Panc1 (cell line): ENCODE results near the gene GBP7. TPM values are rescaled to one million over a fixed set of nuclear protein-coding genes. Genes with fewer than 3 reads are reported as not detected.

Experiments
- ATAC-seq: fragments of 200-7000 bp; cut with Tn5 transposase; 2 replicates; pipeline ENCODE4 v1.9.1; 2020; ENCODE audit warnings: mild to moderate bottlenecking, moderate library complexity
- BruUV-seq: library from RNA; stranded (reverse); fragments of 400-500 nt; replicated peaks from 2 replicates; lab custom pipeline; 2021; lab: Mats Ljungman, UMichigan
- CTCF ChIA-PET: fragments of 300-600 bp; sonication (Branson Sonifier 250); formaldehyde crosslinking; loops from one replicate; lab custom pipeline; 2022; ENCODE audit warnings: antibody characterized with exemption; lab: Charles Lee
- POLR2A ChIA-PET: fragments of 300-600 bp; sonication (Branson Sonifier 250); formaldehyde crosslinking; loops from one replicate; lab custom pipeline; 2022; ENCODE audit warnings: antibody characterized with exemption; lab: Charles Lee
- DNase-seq: peaks from one replicate; pipeline ENCODE4 v3.0.0-alpha.2; 2010; ENCODE audit warnings: low read depth, low spot score
- H3K27ac ChIP-seq: 2 replicates; pipeline ENCODE4 v1.5.1; 2011; ENCODE audit warnings: mild to moderate bottlenecking, low read length, inconsistent platforms
- H3K27me3 ChIP-seq: fragments of 200-500 bp; sonication (Bioruptor generic); 2 replicates; pipeline ENCODE4 v1.6.0; 2014; ENCODE audit warnings: low read length, inconsistent platforms; ENCODE audit not compliant: control insufficient read depth, insufficient read depth
- H3K36me3 ChIP-seq: fragments of 200-500 bp; sonication (Bioruptor generic); 2 replicates; pipeline ENCODE4 v1.5.1; 2014; ENCODE audit warnings: inconsistent platforms, mild to moderate bottlenecking, low read length, moderate library complexity; ENCODE audit not compliant: control insufficient read depth, insufficient read depth
- H3K4me1 ChIP-seq: 2 replicates; pipeline ENCODE4 v1.5.1; 2011; ENCODE audit warnings: inconsistent platforms, mild to moderate bottlenecking, low read length, moderate library complexity; ENCODE audit not compliant: control insufficient read depth, insufficient read depth
- H3K4me3 ChIP-seq, 2 experiments: 2 replicates each; pipeline ENCODE4 v1.5.1; 2011 to 2012; ENCODE audit warnings: low read depth in 2 of 2, low read length in 2 of 2, mild to moderate bottlenecking in 2 of 2, inconsistent platforms in 1 of 2, moderate library complexity in 1 of 2
- H3K9me3 ChIP-seq: fragments of 200-500 bp; sonication (Bioruptor generic); 2 replicates; pipeline ENCODE4 v1.5.1; 2014; ENCODE audit warnings: low read depth, mild to moderate bottlenecking, inconsistent platforms, low read length, moderate library complexity; ENCODE audit not compliant: control insufficient read depth, insufficient read depth
- POLR2AphosphoS5 ChIP-seq: IDR thresholded peaks from 2 replicates; pipeline ENCODE4 v1.6.1; 2012; ENCODE audit warnings: mild to moderate bottlenecking, low read depth, low read length, moderate library complexity
- REST ChIP-seq, 2 experiments: IDR thresholded peaks; 2 replicates each; pipeline ENCODE4 v1.6.1; 2011 to 2012; ENCODE audit warnings: low read depth in 2 of 2, control low read depth in 1 of 2, low read length in 1 of 2, mild to moderate bottlenecking in 1 of 2, moderate library complexity in 1 of 2; ENCODE audit not compliant: insufficient read depth in 1 of 2
- SIN3A ChIP-seq: IDR thresholded peaks from 2 replicates; pipeline ENCODE4 v1.6.1; 2012; ENCODE audit warnings: low read depth, mild to moderate bottlenecking, low read length, moderate library complexity, borderline replicate concordance; ENCODE audit not compliant: insufficient read depth
- TCF7L2 ChIP-seq: IDR thresholded peaks from 2 replicates; pipeline ENCODE4 v1.6.1; 2011; ENCODE audit warnings: mild to moderate bottlenecking, low read depth, low read length, inconsistent platforms
- in situ Hi-C: cut with HindIII; loops from 2 replicates; pipeline ENCODE4 v1.10.0; 2016; ENCODE audit warnings: low sequenced_read_pairs, low pct_unique_long_range_greater_than_20kb
- intact Hi-C: fragments of 100-400 bp; cut with micrococcal nuclease; formaldehyde crosslinking; loops from one replicate; pipeline ENCODE4 v1.10.0; 2022; ENCODE audit not compliant: unreplicated experiment
- total RNA-seq: library from RNA; stranded (reverse); gene quantifications from one replicate; pipeline ENCODE4 v1.2.1, GENCODE V29; 2021; ENCODE audit not compliant: unreplicated experiment
- TF ChIP-seq, protein P1 (sequence below): fragments of 450-650 bp; IDR thresholded peaks from 2 replicates; pipeline ENCODE4 v1.5.1; 2017; ENCODE audit warnings: mild to moderate bottlenecking

Gene GBP7
- total RNA-seq, 1 experiment from 2014 or later = not detected

DNA sequence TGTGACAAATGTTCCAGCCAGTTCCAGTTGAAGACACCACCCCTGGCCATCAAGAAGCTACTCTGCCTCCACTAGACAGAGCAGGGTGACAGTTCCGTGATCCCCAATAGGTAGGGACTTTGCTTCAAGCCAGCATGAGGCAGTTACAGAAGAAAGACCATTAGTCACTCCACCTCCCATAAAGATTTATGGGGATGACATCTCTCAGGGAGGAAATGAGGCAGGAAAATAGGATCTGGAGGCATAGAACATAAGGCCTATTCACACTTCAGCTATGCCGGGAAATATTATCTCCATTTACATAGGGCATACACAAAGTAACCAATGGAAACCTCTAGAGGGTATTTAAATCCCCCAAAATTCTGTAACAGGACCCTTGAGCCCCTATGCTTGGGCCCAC is 3.5 kb upstream of the GBP7 start:
- BruUV-seq = no TSS peak
- CTCF ChIA-PET = no interaction called here
- no peaks in the 10 kb centered on the region for H3K9me3 ChIP-seq
- DNase-seq = no peak
- H3K4me3 ChIP-seq = no peak overlapping the region
- intact Hi-C loops = no loop called here
- H3K27me3 ChIP-seq = no peaks in the 10 kb centered on the region
- POLR2A ChIA-PET = no interaction called here
- no peak overlapping the region for H3K27ac ChIP-seq
- no peak for ATAC-seq
- TF ChIP-seq SIN3A (no peak), REST (IDR thresholded peaks at IDR 0.05; ENCODE audit: insufficient read depth in 1 of 2, low read depth in 2 of 2, low read length in 1 of 2) (no peak), TCF7L2 (no peak), POLR2AphosphoS5 (no peak)
- TF ChIP-seq, protein P1, sequence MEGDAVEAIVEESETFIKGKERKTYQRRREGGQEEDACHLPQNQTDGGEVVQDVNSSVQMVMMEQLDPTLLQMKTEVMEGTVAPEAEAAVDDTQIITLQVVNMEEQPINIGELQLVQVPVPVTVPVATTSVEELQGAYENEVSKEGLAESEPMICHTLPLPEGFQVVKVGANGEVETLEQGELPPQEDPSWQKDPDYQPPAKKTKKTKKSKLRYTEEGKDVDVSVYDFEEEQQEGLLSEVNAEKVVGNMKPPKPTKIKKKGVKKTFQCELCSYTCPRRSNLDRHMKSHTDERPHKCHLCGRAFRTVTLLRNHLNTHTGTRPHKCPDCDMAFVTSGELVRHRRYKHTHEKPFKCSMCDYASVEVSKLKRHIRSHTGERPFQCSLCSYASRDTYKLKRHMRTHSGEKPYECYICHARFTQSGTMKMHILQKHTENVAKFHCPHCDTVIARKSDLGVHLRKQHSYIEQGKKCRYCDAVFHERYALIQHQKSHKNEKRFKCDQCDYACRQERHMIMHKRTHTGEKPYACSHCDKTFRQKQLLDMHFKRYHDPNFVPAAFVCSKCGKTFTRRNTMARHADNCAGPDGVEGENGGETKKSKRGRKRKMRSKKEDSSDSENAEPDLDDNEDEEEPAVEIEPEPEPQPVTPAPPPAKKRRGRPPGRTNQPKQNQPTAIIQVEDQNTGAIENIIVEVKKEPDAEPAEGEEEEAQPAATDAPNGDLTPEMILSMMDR = no peak
- in situ Hi-C loops = no loop called here
- no peaks in the 10 kb centered on the region for H3K36me3 ChIP-seq
- H3K4me1 ChIP-seq = no peaks in the 10 kb centered on the region

GRCh38 chr1:89176971-89177370 is 1.2 kb upstream of the GBP7 start:
- no TSS peak for BruUV-seq
- in situ Hi-C loops (no loop called here), intact Hi-C loops (no loop called here)
- TF ChIP-seq, protein P1 = no peak
- no peak for TF ChIP-seq REST (IDR thresholded peaks at IDR 0.05; ENCODE audit: insufficient read depth in 1 of 2, low read depth in 2 of 2, low read length in 1 of 2)
- TF ChIP-seq SIN3A = no peak
- TF ChIP-seq POLR2AphosphoS5 = no peak
- TF ChIP-seq TCF7L2 = no peak
- ChIA-PET CTCF (no interaction called here), POLR2A (no interaction called here)
- no peak for DNase-seq
- Histone ChIP-seq H3K4me3 (no peak overlapping the region; a peak in 1 of 4 replicates), H3K27ac (no peak overlapping the region), H3K4me1 (no peaks in the 10 kb centered on the region), H3K27me3 (no peaks in the 10 kb centered on the region), H3K36me3 (no peaks in the 10 kb centered on the region), H3K9me3 (no peaks in the 10 kb centered on the region)
- ATAC-seq = no peak
